NB4 (cell line): ENCODE data around the gene SLIT1.

Source experiments
- MYC ChIP-seq: IDR thresholded peaks from 2 replicates; pipeline ENCODE4 v1.6.1; 2011; ENCODE audit warnings: low read depth, low read length
- POLR2A ChIP-seq: IDR thresholded peaks from 2 replicates; pipeline ENCODE4 v1.6.1; 2011; ENCODE audit warnings: mild to moderate bottlenecking; ENCODE audit not compliant: insufficient read length; ENCODE audit errors: extremely low read depth
- TF ChIP-seq, protein P1 (sequence below): IDR thresholded peaks from one replicate; pipeline ENCODE4 v1.5.1; 2012; ENCODE audit warnings: low read depth, low read length

DNA sequence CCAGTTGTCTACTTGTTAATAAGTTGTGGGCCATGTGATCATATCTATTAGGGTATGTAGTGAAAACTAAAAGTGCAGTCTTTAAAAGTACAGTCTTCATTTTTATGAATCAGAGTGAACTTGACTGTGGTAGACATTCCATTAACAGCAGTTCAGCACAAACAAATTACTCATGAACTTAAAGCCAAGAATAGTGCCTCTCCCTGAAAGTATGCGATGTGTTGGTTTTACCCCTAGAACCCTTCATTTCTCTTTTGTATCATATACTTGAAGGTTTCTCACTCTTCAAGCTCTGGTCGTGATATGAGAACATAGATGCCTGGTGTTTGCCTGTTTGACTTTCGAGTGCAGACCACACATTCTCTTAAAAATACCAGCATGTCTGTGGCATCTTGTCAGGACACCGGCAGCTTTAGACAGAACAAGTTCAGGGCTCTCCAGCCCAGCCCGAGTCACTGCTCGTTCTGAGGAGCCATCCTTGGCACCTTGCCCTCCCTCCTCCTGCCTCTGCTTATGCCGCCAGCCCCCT lies 194.4 kb downstream of the SLIT1 start:
- TF ChIP-seq MYC (no peak), POLR2A (no peak)
- TF ChIP-seq, protein P1, sequence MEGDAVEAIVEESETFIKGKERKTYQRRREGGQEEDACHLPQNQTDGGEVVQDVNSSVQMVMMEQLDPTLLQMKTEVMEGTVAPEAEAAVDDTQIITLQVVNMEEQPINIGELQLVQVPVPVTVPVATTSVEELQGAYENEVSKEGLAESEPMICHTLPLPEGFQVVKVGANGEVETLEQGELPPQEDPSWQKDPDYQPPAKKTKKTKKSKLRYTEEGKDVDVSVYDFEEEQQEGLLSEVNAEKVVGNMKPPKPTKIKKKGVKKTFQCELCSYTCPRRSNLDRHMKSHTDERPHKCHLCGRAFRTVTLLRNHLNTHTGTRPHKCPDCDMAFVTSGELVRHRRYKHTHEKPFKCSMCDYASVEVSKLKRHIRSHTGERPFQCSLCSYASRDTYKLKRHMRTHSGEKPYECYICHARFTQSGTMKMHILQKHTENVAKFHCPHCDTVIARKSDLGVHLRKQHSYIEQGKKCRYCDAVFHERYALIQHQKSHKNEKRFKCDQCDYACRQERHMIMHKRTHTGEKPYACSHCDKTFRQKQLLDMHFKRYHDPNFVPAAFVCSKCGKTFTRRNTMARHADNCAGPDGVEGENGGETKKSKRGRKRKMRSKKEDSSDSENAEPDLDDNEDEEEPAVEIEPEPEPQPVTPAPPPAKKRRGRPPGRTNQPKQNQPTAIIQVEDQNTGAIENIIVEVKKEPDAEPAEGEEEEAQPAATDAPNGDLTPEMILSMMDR: no peak
